NCI-H524 (cell line): Measurements from ENCODE around the gene PIH1D1.
"Not testable (repeated sequence)": the region's sequence is repeated elsewhere in the genome, so short reads cannot be mapped to it uniquely, and the experiment has no call there.

ENCODE experiments used
- DNase-seq, 2 experiments: peaks; one replicate each; lab custom pipeline; 2025; lab: John Stamatoyannopoulos, UW

PIH1D1 gene

DNA sequence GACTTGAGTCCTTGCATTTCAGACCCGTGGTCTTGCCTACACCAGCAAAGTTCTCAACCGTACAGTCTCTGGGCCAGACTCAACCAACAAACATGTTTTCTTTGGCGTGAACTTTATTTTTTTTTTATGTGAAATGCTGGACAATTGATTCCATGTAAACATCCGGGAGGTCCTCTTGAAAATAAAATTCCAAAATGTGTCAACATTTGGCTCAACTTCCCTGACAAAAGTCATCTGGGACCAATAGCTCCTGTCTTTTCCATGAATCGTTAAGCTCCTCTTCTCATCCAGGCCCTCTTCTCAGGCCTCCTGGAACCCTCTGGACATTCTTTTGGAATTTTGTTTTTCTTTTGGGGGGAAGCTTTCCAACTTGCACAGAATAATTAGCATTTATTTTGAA is 4.2 kb upstream of the PIH1D1 start:
- DNase-seq, result no peak

DNA sequence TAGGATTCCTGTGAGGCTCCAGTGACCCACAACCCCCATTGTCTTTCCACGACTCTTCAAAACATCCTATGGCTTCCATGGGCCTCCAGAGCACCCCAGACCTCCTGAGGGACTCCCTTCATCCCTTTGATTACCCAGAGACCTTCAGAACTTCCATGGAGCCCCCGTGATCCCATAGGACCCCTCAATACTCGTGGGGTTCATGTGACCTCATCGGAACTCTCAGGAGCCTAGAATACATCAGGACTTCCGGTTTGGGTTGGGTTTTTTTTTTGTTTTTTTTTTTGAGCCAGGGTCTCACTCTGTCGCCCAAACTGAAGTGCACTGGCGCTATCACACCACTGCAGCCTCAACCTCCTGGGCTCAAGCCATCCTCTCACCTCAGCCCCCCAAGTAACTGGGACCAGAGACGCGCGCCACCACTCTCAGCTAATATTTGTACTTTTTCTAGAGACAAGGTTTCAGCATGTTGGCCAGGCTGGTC is 2.2 kb upstream of the PIH1D1 start:
- no peak for DNase-seq

DNA sequence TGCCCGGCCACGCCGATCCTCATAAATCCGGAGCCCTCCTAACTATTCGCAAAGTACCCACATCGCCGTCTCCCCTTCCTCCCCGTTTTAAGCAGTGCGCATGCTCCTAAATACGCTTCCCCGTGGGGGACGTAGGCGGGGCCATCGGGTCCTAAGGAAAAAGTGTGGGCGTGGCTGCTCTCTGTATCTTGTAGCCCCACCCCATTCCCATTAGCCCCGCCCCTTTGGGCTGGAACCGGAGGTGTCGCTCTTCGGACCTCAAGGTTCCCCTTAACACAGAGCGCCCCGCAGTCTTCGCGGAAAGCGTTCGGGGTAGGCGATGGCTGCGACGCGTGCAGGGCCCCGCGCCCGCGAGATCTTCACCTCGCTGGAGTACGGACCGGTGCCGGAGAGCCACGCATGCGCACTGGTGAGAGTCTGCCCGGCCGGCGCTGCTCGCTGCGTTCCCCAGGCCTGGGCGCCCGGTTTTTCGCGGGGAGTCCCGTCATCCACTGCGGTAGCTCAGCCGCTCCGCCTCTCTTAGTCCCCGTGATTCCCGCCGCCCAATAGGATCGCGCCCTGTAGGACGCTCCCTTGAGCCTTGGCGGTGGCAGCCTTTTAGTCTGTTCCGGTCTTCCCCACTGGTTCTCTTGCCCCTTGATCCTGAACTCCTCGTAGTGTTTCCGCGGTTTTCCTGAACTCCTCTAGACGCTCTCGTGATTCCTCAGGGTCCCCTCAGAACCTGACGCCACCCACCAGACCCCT is 1.6 kb upstream of the PIH1D1 start, which contains the start of gene ALDH16A1:
Gene ALDH16A1 (plus strand): TSS at position 213 of the 744 bp plus-strand sequence. CDS start 107 bp downstream, at position 320.
- DNase-seq, result peak; percentile 99

DNA sequence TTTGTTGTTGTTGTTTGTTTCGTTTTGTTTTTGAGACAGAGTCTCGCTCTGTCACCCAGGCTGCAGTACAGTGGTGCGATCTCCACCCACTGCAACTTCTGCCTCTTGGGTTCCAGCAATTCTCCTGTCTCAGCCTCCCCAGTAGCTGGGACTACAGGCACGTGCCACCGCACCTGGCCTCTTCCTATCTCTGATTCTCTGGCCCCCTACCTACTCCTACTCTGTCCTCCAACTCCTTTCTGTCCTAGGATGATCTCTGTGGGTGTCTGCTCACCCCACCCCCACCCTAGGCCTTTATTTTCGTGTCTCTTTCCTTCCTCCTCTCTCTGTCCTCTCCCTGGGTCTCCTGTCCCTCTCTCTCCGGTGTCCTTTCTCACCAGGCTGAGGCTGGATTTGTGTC is 1.2 kb downstream of the PIH1D1 start:
- DNase-seq, result no peak

DNA sequence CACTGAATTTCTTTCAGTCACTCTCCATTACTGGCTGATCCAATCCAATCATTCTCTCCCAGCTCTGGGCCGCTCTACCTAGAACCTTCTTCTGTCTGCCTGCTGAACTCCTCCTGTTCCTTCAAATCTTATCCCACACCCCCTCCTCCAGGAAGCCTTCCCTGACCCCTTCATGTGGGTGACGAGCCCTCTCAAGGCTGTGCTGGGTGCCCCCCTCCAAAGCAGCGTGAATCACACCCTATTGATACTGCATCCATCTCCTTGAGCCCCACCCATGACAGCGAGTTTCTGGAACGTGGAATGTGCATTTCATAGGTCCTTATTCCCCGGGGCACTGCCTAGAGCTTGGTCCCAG is 3.2 kb downstream of the PIH1D1 start:
- DNase-seq, result no peak

DNA sequence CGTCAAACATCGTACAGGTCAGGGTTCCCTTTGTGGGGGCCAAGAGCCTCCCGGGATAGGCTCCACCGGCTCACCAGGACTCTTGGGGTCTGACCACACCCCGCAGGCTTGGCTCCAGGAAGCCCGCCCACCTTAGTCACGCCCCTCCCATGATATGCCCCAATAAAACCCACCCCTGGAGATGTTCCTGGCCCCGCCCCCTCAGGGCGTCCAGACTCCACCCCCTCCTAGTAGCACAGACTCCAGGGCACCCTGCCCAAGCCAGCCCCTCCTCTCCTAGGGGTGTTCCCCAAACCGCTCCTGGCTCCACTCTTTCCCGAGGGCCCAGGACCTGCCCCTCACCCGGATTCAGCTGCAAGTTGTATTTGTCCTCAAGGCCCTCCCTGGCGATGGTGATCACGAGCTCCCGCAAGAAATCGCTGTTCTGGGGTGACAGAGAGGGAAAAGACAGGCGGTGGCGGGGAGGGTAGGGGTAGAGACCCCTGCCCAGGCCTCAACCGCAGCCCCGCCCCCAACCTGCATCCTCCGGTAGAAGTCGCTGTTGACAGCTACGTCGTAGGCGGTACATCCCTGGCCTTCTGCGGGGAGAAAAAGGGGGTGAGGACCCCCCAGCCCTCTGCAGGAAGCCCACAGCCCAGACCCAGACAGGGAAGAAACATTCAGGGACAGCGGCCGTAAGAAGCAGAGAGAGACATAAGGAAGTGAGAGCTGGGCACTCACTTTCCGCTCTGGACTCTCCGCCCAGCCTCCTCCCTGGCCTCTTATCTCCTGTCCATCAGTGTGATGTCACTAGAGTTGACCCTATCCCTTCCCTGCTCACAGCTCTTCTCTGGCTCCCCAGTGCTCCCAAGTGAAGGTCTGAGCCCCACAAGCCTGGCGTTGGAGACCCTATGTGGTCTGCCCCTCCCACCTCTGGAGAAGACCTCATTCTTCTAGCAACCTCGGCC is 3.9 kb downstream of the PIH1D1 start:
- peak in 1 of 2 experiments; percentile 30 for DNase-seq

DNA sequence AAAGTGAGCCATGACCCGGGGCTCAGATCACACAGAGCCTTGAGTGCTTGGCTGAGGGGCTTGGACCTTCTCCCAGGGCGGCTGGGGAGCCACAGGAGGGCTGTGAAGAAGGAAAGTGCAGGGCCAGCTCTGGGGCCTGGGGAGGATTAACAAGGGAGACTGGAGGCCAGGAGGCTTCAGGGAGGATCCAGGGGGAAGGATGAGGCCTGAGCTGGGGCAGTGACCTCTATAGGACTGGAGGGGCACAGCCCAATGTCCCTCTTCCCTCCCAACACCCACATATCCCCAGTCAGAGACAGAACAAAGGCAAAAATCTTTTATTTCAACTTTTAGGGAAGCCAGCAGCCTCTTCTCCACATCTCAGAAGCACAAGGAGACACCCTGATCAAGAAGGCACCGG is 5.6 kb downstream of the PIH1D1 start:
- DNase-seq, result no peak

DNA sequence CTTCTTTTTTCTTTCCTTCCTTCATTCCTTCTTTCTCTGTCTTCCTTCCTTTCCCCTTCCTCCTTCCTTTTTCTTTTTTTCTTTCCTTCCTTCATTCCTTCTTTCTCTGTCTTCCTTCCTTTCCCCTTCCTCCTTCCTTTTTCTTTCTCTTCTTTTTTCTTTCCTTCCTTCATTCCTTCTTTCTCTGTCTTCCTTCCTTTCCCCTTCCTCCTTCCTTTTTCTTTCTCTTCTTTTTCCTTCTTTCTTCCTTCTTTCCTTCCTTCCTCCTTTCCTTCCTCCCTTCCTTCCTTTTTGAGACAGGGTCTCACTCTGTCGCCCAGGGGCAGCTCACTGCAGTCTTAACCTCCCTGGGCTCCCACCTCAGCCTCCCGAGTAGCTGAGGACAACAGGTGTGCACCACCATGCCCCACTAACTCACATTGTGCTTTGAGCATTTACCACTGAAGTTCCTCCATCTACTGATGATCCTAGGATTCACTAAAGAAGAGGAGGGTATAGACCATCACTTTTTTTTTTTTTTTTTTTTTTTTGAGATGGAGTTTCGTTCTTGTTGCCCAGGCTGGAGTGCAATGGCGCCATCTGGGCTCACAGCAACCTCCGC is 7.4 kb downstream of the PIH1D1 start:
- not testable (repeated sequence) for DNase-seq

DNA sequence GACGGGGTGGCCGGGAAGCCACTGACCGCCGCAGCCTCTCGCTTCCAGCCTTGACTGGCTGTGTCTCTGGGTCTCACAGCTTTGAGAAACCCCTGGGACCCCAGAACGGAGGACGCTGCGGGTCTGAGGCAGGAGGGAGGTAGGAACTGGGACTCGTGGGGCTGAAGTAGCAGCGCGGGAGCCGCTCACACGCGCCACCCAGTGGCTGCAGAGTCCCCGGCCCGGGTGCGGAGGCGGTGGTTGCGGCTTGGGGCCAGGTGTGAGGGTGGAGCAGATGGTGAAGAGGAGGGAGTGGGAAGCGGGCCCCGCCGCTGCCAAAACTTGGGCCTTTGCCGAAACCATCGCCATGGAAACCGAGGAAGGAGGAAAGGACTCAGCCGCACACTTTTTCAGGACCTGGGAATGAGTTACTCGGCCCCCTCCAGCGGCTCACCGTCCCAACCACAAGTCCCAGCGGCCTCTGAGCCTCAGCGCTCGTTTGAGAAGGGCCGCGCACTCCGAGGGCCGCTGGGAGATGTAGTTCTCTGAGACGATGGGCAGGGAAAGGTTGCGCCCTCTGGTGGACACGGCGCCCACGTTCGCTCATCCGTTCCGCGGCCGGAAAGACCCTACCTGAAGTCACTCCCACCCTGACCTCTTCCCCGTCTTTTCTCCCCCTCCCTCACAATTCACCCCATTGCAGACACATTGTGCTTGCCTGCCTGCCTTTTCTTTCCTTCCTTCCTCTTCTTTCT is 8.1 kb downstream of the PIH1D1 start:
- peak; percentile 97 to 99 for DNase-seq

DNA sequence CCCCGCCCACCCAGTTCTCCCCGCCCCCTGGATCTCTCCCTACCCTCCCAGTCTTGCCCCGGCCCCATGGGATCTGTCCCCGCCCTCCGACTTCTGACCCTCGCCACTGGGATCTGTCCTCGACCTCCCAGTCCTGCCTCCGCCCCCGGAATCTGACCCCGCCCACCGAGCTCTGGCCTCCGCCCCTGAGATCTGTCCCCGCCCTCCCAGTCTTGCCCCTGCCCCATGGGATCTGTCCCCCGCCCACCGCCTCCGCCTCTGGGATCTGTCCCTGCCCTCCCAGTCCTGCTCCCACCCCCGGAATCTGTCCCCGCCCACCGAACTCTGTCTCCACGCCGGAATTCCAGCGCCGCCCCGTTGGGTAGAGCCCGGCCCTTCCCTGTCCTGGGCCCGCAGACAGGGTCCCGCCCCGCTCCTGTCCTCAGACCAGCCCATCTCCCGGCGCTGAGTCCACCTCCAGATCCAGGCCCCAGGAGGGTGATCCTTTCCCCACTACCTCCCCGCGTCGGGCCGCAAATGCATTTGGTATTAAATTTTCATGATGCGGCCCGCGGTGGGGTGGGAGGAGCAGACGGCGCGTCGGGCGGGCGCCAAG is 8.7 kb downstream of the PIH1D1 start:
- peak; percentile 90 to 92 for DNase-seq

DNA sequence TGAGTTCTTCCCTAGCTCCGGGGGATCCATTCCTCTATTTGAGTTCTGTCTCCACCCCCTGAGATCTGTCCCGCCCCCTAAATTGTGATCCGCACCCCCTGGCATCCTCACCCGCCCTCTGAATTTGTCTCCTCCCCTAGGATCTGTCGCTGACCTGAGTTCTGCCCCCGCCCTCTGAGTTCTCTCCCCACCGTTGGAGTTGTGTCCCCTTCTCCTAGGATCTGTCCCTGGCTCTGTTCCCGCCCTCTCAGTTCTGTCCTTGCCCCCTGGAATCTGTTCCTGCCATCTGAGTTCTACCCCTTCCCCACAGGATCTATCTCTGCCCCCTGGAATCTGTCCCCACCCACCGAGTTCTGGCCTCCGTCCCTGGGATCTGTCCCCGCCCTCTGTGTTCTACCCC is 9.3 kb downstream of the PIH1D1 start:
- DNase-seq, result peak; percentile 78 to 79

DNA sequence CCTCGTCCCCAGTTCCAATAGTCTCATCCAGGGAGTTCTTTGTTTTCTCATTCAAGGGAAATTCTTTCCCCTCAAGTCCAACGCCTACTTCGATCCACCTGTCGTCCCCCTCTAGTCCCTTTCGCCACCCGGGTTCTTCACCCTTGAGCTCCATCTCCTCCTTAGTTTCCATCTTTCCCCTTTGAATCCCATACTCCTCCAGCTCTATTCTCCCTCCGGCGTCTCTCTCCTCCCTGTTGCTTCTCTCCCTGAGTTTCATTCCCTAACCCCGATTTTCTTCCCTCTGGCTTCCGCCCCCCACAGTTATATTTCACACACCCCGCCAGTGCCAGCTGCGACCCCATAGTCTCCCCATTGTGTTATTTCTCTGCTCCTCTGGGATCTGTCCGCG is 9.7 kb downstream of the PIH1D1 start:
- DNase-seq, result peak in 1 of 2 experiments; percentile 48

DNA sequence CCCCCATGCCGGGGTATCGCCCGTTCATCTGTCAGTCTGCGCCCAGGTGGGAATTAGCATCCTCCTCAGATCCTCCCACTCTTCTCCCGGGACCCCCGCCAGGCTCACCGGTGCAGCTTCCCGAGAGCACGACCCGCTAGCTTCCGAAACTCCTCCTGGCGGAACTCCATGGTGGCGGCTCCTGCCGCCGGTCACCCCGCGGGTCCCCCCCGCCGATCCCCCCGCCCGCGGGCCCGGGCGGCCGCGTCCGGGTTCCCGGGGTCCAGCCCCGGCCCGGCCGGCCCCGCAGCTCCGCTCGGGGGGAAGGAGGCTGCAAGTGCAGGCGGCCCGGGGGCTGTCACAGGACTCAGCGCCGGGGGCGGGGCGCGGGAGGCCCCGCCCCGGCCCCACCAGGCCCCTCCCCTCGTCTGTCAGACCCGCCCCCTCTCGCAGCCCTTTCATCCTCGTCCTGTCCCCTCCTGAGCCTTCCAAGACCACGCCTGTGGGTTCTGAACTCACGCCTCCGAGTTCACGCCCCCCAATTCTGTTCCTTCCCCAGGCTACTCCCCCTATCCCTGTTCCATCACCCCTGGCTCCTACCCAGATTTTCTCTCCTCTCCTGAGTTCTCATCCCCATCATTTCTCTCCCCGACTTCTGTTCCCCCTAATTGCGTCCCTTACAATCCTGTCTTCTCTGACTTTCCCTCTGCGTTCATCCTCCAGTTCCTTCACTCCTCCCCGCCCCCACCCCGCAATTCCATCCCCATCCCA is 10.2 kb downstream of the PIH1D1 start, which contains the start of gene SLC17A7:
Gene SLC17A7 (minus strand): TSS at position 318 of the 750 bp plus-strand sequence. CDS start 148 bp downstream, at position 170.
- peak; percentile 75 to 86 for DNase-seq

DNA sequence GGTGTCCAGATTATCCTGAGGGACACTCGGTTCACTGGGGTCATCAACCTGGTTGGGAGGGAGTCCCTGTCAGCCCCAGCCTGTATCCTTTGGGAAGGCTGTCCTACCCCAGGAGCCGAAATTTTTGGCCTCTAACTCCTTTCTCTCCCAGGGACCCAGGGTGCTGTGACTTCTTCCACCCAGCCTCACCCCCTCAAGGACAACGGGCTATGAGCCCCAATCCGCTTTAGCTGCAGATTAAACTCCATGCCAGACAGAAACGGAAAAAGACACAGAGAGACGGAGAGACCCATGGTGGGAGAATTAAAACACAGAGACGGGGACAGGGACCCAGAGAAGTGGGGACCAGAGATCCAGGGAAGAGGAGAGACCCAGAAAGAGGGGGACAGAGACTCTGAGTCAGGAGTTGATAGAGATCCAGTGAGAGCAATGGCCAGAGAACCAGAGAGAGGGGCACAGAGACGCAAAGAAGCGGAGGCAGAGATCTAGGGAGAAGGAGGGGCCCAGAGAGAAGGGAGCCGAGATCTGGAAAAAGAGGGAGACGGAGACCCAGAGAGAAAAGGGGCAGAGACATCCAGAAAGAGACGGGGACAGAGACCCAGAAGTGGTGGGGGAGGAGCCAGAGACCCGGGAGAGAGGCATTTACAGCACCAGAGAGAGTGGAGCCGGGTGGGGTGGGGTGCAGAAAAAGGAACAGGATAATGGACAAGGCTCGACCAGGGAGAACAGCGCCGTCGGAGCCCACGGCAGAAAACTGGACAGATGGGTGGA is 11.0 kb downstream of the PIH1D1 start:
- DNase-seq, result peak in 1 of 2 experiments; percentile 48

DNA sequence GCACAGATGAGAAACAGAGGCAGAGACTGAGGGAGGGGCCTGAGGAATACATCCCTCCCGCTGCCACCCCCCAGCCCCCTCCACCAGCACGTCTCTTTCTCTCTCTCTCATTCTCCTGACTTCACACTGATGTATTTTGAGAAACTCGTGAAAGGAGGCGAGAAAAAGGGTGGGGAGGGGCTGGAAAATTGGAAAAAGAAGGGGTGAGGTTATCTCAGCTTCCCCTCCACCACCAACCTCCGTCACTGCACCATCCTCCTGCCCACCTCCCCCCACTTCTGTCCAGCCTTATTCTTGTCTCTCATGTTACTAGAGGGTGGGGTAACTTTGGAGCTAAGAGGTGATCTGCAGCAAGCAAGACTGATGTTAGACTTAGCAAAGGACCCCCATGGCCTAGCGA is 11.8 kb downstream of the PIH1D1 start:
- DNase-seq, result no peak

DNA sequence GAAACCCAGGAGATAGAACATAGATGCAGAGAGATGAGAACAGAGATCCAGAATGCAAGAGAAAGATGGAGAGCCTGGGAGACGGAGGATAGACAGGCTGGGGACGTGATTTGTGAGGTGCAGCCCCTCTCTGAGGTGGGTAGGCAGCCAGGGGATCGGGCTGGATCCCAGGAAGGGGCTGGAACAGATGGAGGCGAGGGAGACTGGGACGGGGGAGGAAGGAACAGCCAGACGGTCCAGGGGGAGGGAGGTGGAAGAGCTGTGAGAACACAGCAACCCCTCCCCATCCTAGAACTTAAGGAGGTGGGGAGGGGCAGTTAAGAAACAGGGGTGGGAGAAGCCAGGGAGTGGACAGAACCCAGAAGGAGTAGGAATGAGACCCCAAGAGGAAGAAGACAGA is 13.4 kb downstream of the PIH1D1 start:
- DNase-seq, result peak; percentile 89 to 93

DNA sequence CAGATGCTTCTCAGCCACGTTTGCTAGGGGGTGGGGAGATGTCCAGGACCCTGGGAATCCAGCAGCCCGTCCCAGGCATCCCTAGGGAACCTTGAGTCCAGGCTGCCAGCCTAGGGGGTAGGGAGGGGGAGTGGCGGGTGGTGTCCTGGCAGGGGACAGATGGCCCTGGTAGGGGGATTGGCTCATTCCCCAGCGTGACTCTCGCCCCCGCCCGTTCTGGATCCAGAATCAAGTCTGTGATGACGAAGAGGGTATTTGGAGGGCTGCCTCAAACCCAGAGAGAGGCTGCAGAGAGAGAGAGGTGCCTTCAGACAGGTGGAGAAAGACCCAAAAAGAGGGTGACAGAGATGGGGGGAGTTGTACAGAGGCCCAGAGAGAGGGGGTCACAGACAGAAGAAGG is 14.4 kb downstream of the PIH1D1 start:
- peak; percentile 99 for DNase-seq

DNA sequence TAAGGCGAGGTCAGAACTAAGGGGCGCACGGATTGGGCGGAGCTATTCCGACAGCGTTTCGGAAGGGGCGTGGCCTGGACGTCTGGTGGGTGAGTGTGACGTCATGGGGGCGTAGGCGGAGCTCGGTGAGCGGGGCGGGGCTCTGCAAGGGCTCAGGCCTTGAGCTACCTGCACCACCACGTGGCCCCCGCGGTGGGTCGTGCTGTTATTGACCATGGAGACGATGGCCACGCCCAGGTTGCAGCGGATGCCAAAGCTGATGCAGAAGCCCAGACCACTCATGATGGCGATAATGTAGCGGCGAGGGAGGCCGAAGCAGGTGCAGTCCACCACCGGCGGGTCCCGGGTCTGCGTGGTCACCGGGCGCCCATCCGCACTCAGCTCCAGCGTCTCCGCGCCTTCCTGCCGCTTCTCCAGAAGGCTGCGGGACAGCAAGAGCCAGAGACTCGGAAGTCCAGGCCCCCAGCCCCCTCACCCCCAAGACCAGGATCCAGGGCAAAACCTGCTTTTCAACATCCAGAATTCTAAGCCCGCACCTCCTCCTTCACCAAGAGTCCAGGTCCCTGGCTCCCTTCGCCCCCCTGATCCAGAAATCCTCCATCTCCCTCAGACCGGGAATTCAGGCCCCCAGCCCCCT is 15.1 kb downstream of the PIH1D1 start:
- DNase-seq, result no peak

DNA sequence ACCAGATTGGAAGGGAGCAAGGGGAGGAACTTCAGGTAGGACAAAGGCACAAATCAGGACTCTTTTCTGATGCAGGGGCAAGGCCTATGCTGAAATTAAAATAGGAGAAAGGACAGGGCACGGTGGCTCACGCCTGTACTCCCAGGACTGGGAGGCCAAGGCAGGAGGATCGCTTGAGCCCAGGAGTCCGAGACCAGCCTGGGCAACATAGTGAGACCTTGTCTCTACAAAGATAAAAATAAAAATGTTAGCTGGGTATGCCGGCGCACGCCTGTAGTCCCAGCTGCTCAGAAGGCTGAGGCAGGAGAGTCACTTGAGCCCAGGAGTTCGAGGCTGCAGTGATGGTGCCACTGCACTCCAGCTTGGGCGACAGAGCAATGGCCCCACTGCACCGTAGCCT is 15.9 kb downstream of the PIH1D1 start:
- DNase-seq, result no peak
